ENCODE results near the gene POLG2. TPM values are rescaled to one million over a fixed set of nuclear protein-coding genes. Genes with fewer than 3 reads are reported as not detected.
"Not testable (repeated sequence)": the region's sequence is repeated elsewhere in the genome, so short reads cannot be mapped to it uniquely, and the experiment has no call there.

POLG2 gene
- total RNA-seq, 1 donor from 2014 or later, result 21.3 TPM

DNA sequence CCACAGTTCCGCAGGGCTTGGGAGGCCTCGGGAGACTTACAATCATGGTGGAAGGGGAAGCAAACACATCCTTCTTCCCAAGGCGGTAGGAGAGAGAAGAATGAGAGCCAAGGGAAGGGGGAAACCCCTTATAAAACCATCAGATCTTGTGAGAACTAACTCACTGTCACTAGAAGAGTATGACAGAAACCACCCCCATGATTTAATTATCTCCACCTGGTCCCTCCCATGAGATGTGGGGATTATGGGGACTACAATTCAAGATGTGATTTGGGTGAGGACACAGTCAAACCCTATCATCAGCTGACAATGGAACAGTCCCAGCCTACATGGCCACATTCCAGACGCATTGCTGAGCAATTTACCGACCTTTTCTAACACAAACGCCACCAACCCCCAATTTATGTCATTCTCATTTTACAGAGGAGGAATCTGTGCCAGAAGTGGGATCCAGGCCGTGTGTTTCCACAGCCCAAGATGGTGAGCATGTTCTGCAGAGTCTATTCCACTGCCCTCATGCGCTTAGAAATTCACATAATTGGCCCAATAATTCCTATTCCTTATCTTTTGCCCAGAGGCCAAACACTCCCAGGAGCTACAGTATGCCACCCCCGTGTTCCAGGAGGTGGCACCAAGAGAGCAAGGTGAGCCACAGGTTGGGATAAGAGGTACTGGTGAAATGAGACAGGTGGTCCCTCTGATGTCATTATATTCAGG, 30.7 kb downstream of the POLG2 start:
- TF ChIP-seq, protein P1, sequence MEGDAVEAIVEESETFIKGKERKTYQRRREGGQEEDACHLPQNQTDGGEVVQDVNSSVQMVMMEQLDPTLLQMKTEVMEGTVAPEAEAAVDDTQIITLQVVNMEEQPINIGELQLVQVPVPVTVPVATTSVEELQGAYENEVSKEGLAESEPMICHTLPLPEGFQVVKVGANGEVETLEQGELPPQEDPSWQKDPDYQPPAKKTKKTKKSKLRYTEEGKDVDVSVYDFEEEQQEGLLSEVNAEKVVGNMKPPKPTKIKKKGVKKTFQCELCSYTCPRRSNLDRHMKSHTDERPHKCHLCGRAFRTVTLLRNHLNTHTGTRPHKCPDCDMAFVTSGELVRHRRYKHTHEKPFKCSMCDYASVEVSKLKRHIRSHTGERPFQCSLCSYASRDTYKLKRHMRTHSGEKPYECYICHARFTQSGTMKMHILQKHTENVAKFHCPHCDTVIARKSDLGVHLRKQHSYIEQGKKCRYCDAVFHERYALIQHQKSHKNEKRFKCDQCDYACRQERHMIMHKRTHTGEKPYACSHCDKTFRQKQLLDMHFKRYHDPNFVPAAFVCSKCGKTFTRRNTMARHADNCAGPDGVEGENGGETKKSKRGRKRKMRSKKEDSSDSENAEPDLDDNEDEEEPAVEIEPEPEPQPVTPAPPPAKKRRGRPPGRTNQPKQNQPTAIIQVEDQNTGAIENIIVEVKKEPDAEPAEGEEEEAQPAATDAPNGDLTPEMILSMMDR (IDR thresholded peaks at IDR 0.05; ENCODE audit: unreplicated experiment), result no peak
- H3K36me3 Mint-ChIP-seq (ENCODE audit: low read depth, unreplicated experiment), result peaks cover 4% of the 10 kb centered on the region
- no peaks in the 10 kb centered on the region for H3K9me3 Mint-ChIP-seq (ENCODE audit: unreplicated experiment)

DNA sequence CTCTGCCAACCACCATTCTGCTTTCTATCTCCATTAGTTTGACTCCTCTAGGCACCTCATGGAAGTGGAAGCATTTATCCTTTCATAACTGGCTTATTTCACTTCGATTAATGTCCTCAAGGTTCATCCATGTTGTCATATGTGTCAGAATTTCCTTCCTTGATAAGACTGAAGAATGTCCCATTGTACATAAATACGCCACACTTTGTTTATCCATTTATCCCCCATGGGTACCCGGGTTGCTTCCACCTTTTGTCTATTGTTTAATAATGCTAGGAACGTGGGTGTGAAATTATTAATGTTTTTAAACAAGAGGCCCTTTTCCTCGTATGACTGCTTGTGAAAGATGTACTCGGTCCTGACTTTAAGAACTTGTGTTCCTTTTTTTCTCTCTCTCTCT, 35.1 kb downstream of the POLG2 start:
- TF ChIP-seq, protein P1 (IDR thresholded peaks at IDR 0.05; ENCODE audit: unreplicated experiment), result no peak
- Mint-ChIP-seq H3K4me3 (ENCODE audit: unreplicated experiment) (no peak overlapping the region), H3K27ac (ENCODE audit: unreplicated experiment) (peak overlapping the region; percentile 79), H3K4me1 (ENCODE audit: unreplicated experiment) (peaks cover 17% of the 10 kb centered on the region), H3K27me3 (ENCODE audit: unreplicated experiment) (peaks cover 5% of the 10 kb centered on the region), H3K36me3 (ENCODE audit: low read depth, unreplicated experiment) (peaks cover 8% of the 10 kb centered on the region), H3K9me3 (ENCODE audit: unreplicated experiment) (no peaks in the 10 kb centered on the region)
- no peak for DNase-seq (ENCODE audit: low spot score)

More for the DNA sequence above, 30.7 kb downstream of the POLG2 start:
- DNase-seq (ENCODE audit: low spot score), result no peak
- Mint-ChIP-seq H3K27me3 (ENCODE audit: unreplicated experiment) (no peaks in the 10 kb centered on the region), H3K4me1 (ENCODE audit: unreplicated experiment) (peaks cover 11% of the 10 kb centered on the region), H3K4me3 (ENCODE audit: unreplicated experiment) (peak overlapping the region; percentile 34), H3K27ac (ENCODE audit: unreplicated experiment) (no peak overlapping the region)

GRCh38 chr17:64460955-64461354, 35.9 kb downstream of the POLG2 start:
- Mint-ChIP-seq H3K4me3 (ENCODE audit: unreplicated experiment) (no peak overlapping the region), H3K27me3 (ENCODE audit: unreplicated experiment) (peaks cover 5% of the 10 kb centered on the region), H3K4me1 (ENCODE audit: unreplicated experiment) (peaks cover 17% of the 10 kb centered on the region), H3K36me3 (ENCODE audit: low read depth, unreplicated experiment) (peaks cover 4% of the 10 kb centered on the region), H3K27ac (ENCODE audit: unreplicated experiment) (peak overlapping the region; percentile 64), H3K9me3 (ENCODE audit: unreplicated experiment) (no peaks in the 10 kb centered on the region)
- DNase-seq (ENCODE audit: low spot score), result no peak
- TF ChIP-seq, protein P1 (IDR thresholded peaks at IDR 0.05; ENCODE audit: unreplicated experiment), result no peak

DNA sequence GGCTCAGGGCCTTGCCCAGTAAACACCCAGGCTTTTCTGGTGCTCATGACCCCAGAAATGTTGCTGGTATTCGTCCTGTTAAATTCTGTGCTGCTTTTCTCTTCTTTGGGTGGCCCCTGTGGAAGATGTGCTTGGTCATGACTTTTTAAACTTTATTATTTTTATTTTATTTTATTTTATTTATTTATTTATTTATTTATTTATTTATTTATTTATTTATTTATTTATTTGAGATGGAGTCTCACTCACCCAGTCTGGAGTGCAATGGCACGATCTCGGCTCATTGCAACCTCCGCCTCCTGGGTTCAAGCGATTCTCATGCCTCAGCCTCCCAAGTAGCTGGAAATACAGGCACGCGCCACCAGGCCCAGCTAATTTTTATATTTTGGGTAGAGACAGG, 37.0 kb downstream of the POLG2 start:
- H3K9me3 Mint-ChIP-seq (ENCODE audit: unreplicated experiment); H3K27ac Mint-ChIP-seq (ENCODE audit: unreplicated experiment); H3K4me3 Mint-ChIP-seq (ENCODE audit: unreplicated experiment); H3K27me3 Mint-ChIP-seq (ENCODE audit: unreplicated experiment); H3K36me3 Mint-ChIP-seq (ENCODE audit: low read depth, unreplicated experiment); DNase-seq (ENCODE audit: low spot score): not testable (repeated sequence)
- peaks cover 17% of the 10 kb centered on the region for H3K4me1 Mint-ChIP-seq (ENCODE audit: unreplicated experiment)

GRCh38 chr17:64459284-64459747, 37.5 kb downstream of the POLG2 start:
- TF ChIP-seq, protein P1 (IDR thresholded peaks at IDR 0.05; ENCODE audit: unreplicated experiment), result no peak
- Mint-ChIP-seq H3K9me3 (ENCODE audit: unreplicated experiment) (no peaks in the 10 kb centered on the region), H3K4me1 (ENCODE audit: unreplicated experiment) (peaks cover 17% of the 10 kb centered on the region), H3K4me3 (ENCODE audit: unreplicated experiment) (no peak overlapping the region), H3K27me3 (ENCODE audit: unreplicated experiment) (peaks cover 5% of the 10 kb centered on the region), H3K27ac (ENCODE audit: unreplicated experiment) (no peak overlapping the region), H3K36me3 (ENCODE audit: low read depth, unreplicated experiment) (peaks cover 4% of the 10 kb centered on the region)
- no peak for DNase-seq (ENCODE audit: low spot score)
